ENCODE measurements around the gene PNKP.

The PNKP gene

GRCh38 chr19:49869484-49870308 lies 2.3 kb upstream of the PNKP start:
- peak; percentile 100 for DNase-seq (ENCODE audit: low read depth)
- peak overlapping the region; percentile 43 for H3K4me3 ChIP-seq (ENCODE audit: low read length)
- TF ChIP-seq, protein P1, sequence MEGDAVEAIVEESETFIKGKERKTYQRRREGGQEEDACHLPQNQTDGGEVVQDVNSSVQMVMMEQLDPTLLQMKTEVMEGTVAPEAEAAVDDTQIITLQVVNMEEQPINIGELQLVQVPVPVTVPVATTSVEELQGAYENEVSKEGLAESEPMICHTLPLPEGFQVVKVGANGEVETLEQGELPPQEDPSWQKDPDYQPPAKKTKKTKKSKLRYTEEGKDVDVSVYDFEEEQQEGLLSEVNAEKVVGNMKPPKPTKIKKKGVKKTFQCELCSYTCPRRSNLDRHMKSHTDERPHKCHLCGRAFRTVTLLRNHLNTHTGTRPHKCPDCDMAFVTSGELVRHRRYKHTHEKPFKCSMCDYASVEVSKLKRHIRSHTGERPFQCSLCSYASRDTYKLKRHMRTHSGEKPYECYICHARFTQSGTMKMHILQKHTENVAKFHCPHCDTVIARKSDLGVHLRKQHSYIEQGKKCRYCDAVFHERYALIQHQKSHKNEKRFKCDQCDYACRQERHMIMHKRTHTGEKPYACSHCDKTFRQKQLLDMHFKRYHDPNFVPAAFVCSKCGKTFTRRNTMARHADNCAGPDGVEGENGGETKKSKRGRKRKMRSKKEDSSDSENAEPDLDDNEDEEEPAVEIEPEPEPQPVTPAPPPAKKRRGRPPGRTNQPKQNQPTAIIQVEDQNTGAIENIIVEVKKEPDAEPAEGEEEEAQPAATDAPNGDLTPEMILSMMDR (conservative IDR thresholded peaks at IDR 0.05; ENCODE audit: low read depth, low read length) = no peak

- peak overlapping the region; percentile 50 for H3K4me3 ChIP-seq (ENCODE audit: low read length)
- TF ChIP-seq, protein P1 (conservative IDR thresholded peaks at IDR 0.05; ENCODE audit: low read depth, low read length) = no peak
- no peak for DNase-seq (ENCODE audit: low read depth)
These were observed 1.7 kb upstream of the PNKP start for GRCh38 chr19:49869009-49869483.

DNA sequence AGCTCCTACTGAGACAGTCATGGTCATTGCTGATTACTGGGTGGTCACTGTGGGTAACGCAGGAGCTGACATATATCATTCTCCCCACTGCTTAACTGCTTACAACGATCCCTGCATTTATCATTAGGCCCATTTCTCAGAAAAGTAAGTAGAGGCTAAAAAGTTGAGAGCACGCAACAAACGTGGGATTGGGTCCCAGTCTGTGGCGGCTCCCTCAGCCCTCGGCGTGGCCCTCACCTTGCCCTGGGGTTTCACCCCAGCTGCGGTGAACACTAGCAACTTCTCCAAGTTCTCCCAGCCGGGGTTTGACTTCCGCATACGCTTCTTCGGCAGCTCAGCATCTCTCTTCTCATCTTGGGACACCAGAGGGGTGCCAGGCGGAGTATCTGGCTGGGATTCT lies 2.5 kb downstream of the PNKP start:
- TF ChIP-seq, protein P1 (conservative IDR thresholded peaks at IDR 0.05; ENCODE audit: low read depth, low read length) = no peak
- no peak for DNase-seq (ENCODE audit: low read depth)
- H3K4me3 ChIP-seq (ENCODE audit: low read length) = no peak overlapping the region

DNA sequence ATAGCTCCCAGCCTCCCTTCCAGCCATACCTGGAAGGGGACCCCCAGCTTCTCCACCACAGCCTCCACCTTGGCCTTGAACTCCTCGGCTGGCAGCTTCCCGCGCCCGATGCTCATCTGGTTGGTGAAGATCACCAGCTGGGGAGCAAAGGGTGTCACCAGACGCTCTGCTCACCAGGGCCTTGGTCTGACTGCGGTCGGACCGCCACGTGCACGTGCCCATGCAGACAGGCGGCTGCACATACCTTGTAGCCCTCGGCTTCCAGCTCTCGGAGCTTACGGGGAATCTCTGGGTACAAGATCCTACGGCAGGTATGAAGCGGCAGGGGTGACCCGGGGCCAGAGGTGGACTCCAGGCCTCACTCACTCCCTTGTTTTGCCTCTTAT lies 3.4 kb downstream of the PNKP start:
- no peak overlapping the region for H3K4me3 ChIP-seq (ENCODE audit: low read length)
- TF ChIP-seq, protein P1 (conservative IDR thresholded peaks at IDR 0.05; ENCODE audit: low read depth, low read length) = no peak
- DNase-seq (ENCODE audit: low read depth) = no peak

DNA sequence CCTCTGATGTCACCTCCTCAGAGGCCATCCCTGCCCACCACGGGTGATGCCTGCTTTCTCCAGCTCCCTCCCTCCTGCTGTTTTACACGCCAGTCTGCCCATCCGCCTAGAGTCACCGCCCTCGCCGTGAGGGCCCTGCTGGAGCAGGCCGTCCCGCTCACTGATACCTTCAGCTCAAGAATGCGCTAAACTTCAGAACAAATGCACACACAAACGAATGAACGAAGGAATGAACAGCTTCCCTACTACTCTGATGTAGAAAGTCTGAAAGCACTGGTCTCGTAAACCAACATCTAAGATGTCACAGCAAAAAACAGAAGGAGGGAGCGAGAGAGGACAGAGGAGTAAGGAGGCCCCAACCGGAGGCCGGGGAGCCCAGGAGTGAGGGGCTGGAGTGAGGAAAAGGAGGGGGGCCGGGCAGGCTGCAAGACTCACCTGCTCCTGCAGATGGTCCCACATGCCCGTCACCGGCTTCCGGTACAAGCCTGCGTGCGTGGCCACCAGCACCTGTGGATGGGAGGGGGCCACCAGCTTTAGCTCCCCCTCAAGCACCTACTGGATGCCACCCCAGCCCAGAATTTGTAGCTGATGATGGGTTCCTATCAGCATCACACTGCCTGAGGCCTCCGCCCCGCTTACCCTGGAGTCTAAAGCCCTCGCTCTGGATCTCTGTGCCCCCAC lies 4.0 kb downstream of the PNKP start:
- TF ChIP-seq, protein P1 (conservative IDR thresholded peaks at IDR 0.05; ENCODE audit: low read depth, low read length) = no peak

DNA sequence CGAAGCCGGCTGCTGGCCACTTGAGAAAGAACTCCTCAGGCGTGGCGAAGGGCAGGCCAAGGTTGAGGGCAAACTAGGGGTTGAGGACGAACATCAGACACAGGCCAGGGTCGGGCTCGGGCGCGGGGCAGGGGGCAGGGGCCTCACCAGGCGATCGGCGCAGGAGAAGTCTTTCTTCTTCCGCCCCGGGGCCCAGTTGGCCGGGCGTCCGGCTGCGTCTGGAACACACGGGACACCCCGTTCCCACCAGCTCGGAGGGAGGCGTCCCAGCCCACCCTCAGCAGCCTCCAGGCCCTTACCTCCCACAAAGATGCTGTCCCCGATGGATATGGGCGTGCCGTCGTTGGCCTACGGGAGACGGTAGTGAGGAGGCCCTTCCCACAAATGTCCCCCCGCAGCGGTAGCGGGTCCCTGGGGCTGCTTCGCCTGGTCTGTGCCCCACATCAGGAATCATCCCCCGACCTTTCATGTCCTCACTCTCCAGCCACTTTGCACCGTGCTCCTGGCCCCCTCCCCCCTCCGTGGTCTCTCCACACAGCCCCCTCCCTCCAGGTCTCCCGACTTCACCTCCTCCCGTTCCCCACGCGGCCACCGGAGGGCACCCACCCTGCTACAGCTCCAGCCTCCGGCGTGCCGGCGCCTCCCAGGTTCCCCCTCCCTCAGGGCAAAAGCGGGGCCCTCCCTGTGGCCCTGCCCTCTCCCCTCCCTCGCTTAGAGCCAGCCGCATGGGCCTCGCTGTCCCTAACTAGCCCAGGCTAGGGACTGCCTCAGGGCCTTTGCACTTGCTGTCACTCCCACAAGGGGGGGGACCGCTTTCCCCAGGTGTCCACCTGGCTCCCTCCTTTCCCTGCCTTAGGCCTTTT lies 4.8 kb downstream of the PNKP start:
- TF ChIP-seq, protein P1 (conservative IDR thresholded peaks at IDR 0.05; ENCODE audit: low read depth, low read length) = peak; percentile 49
- DNase-seq (ENCODE audit: low read depth) = no peak
- no peak overlapping the region for H3K4me3 ChIP-seq (ENCODE audit: low read length)

More for the DNA sequence above, 4.0 kb downstream of the PNKP start:
- H3K4me3 ChIP-seq (ENCODE audit: low read length) = no peak overlapping the region
- DNase-seq (ENCODE audit: low read depth) = no peak
